Transverse colon (tissue), 4 donors: ENCODE data around the gene WRNIP1. TPM values are rescaled to one million over a fixed set of nuclear protein-coding genes. Genes with fewer than 3 reads are reported as not detected.
"Not testable (repeated sequence)": the region's sequence is repeated elsewhere in the genome, so short reads cannot be mapped to it uniquely, and the experiment has no call there.

ENCODE experiments used
- DNase-seq: peaks from one replicate; pipeline ENCODE4 v3.0.0-alpha.2; 2019
- H3K27ac ChIP-seq, 4 donors: fragments of 200-600 bp; sonication (generic); 2 replicates each; pipeline ENCODE4 v1.5.1; 2016 to 2018; ENCODE audit warnings: inconsistent platforms in 4 of 4
- H3K27me3 ChIP-seq: fragments of 200-600 bp; sonication (generic); 2 replicates; pipeline ENCODE4 v1.5.1; 2017; ENCODE audit warnings: inconsistent platforms
- H3K36me3 ChIP-seq, 4 donors: fragments of 200-600 bp; sonication (generic); 2 replicates each; pipeline ENCODE4 v1.5.1; 2017 to 2019; ENCODE audit warnings: inconsistent platforms in 4 of 4
- H3K4me1 ChIP-seq, 4 donors: fragments of 200-600 bp; sonication (generic); 2 replicates each; pipeline ENCODE4 v1.5.1; 2017 to 2020; ENCODE audit warnings: inconsistent platforms in 4 of 4
- H3K4me3 ChIP-seq, 4 donors: fragments of 200-600 bp; sonication (generic); 1 replicate in 1 of 4; 2 replicates in 3 of 4; pipeline versions ENCODE4 v1.5.1 to v1.6.1; 2017 to 2019; ENCODE audit warnings: inconsistent platforms in 4 of 4
- H3K9me3 ChIP-seq, 2 donors: fragments of 200-600 bp; sonication (generic); 2 replicates each; pipeline ENCODE4 v1.5.1; 2017 to 2019; ENCODE audit warnings: inconsistent platforms in 2 of 2
- CTCF ChIP-seq, 5 experiments: fragments of 200-600 bp in 3 of 5; fragments of 450-650 bp in 2 of 5; sonication (generic) in 3 of 5; IDR thresholded peaks; 1 replicate in 2 of 5; 2 replicates in 3 of 5; pipeline ENCODE4 v1.5.1; 2016 to 2017; ENCODE audit warnings: antibody characterized with exemption in 5 of 5, inconsistent platforms in 3 of 5, mild to moderate bottlenecking in 2 of 5, moderate library complexity in 1 of 5
- EP300 ChIP-seq: sonication (generic); formaldehyde crosslinking; IDR thresholded peaks from one replicate; pipeline ENCODE4 v1.6.1; 2017; ENCODE audit warnings: antibody characterized with exemption, low read depth
- POLR2A ChIP-seq: fragments of 450-650 bp; IDR thresholded peaks from one replicate; pipeline ENCODE4 v1.6.1; 2016; ENCODE audit warnings: antibody characterized with exemption, mild to moderate bottlenecking, moderate library complexity
- POLR2AphosphoS5 ChIP-seq, 3 donors: sonication (generic); formaldehyde crosslinking; IDR thresholded peaks; one replicate each; pipeline ENCODE4 v1.6.1; 2016; ENCODE audit warnings: antibody characterized with exemption in 3 of 3
- WGBS, 2 donors: methylation state at CpG; one replicate each; pipeline ENCODE4 v1.1.5; 2018; ENCODE audit warnings: low coverage in 1 of 2; 5-methylcytosine and 5-hydroxymethylcytosine counted together
- in situ Hi-C, 4 donors: fragments of 200-750 bp; cut with MboI; loops; one replicate each; pipeline versions ENCODE4 v1.15.0 to v1.15.1; 2017; ENCODE audit warnings: low sequenced_read_pairs in 3 of 4, low pct_ligation_motif_present in 1 of 4, low pct_unique_long_range_greater_than_20kb in 1 of 4
- intact Hi-C: fragments of 100-400 bp; cut with DNase I; formaldehyde crosslinking; loops from one replicate; pipeline ENCODE4 v1.15.1; 2023; ENCODE audit warnings: low total_unique reads
- total RNA-seq, 4 donors: library from RNA; depleted of rRNA; stranded (reverse); fragments of >200 nt; gene quantifications; one replicate each; pipeline ENCODE4 v1.1.0, GENCODE V29; 2016

The WRNIP1 gene
- total RNA-seq, 4 donors from 2014 or later: 58.3 to 105 (median 65.8) TPM

GRCh38 chr6:2758980-2759379 is 6.2 kb upstream of the WRNIP1 start:
- WGBS, 2 donors: 83 to 89% methylated on average over 3 of the region's 3 CpGs
- H3K27me3 ChIP-seq: no peaks in the 10 kb centered on the region
- H3K4me3 ChIP-seq: no peak overlapping the region
- H3K4me1 ChIP-seq: peaks cover 0 to under 1% (median 0%) of the 10 kb centered on the region in 4 donors
- TF ChIP-seq POLR2AphosphoS5 (IDR thresholded peaks at IDR 0.05) (no peak), CTCF (IDR thresholded peaks at IDR 0.05) (no peak), POLR2A (no peak), EP300 (no peak)
- H3K27ac ChIP-seq: no peak overlapping the region
- DNase-seq: no peak
- intact Hi-C loops (no loop called here), in situ Hi-C loops (no loop called here)
- H3K9me3 ChIP-seq: no peaks in the 10 kb centered on the region
- H3K36me3 ChIP-seq: no peaks in the 10 kb centered on the region

GRCh38 chr6:2760882-2761842 is 4.0 kb upstream of the WRNIP1 start:
- Histone ChIP-seq H3K36me3 (no peaks in the 10 kb centered on the region), H3K4me3 (no peak overlapping the region), H3K27me3 (no peaks in the 10 kb centered on the region), H3K4me1 (peaks cover 0 to 5% (median 0%) of the 10 kb centered on the region in 4 donors), H3K9me3 (no peaks in the 10 kb centered on the region), H3K27ac (no peak overlapping the region)
- intact Hi-C loops: no loop called here
- in situ Hi-C loops: no loop called here
- TF ChIP-seq EP300: no peak
- TF ChIP-seq CTCF (IDR thresholded peaks at IDR 0.05): peak; percentile 22 to 34 (median 28)
- no peak for TF ChIP-seq POLR2A
- TF ChIP-seq POLR2AphosphoS5 (IDR thresholded peaks at IDR 0.05): no peak
- 76 to 79% methylated on average over 8 of the region's 8 CpGs for WGBS, 2 donors
- no peak for DNase-seq

- WGBS, 2 donors: 99% methylated on average over 4 of the region's 4 CpGs; no CpG with 5 or more reads in 1 of the 2 donors
- H3K27ac ChIP-seq, H3K36me3 ChIP-seq, H3K27me3 ChIP-seq, H3K4me3 ChIP-seq, H3K9me3 ChIP-seq, in situ Hi-C loops, DNase-seq, intact Hi-C loops: not testable (repeated sequence)
- H3K4me1 ChIP-seq: peaks cover 10 to 18% (median 14%) of the 10 kb centered on the region in 4 donors
These were observed 2.3 kb upstream of the WRNIP1 start for GRCh38 chr6:2762868-2763267.

- in situ Hi-C loops: no loop called here
- Histone ChIP-seq H3K27ac (no peak overlapping the region), H3K36me3 (no peaks in the 10 kb centered on the region), H3K4me3 (no peak overlapping the region), H3K4me1 (peaks cover 15 to 23% (median 20%) of the 10 kb centered on the region in 4 donors), H3K27me3 (no peaks in the 10 kb centered on the region), H3K9me3 (no peaks in the 10 kb centered on the region)
- intact Hi-C loops: no loop called here
- no peak for DNase-seq
- WGBS, 2 donors: 96% methylated on average over 35 of the region's 36 CpGs; no CpG with 5 or more reads in 1 of the 2 donors
- TF ChIP-seq POLR2AphosphoS5 (IDR thresholded peaks at IDR 0.05) (no peak), CTCF (IDR thresholded peaks at IDR 0.05) (no peak), EP300 (no peak), POLR2A (no peak)
These were observed 1.8 kb upstream of the WRNIP1 start for GRCh38 chr6:2763345-2763841.
